H9 (cell line): Measurements from ENCODE around the gene NAPSA. TPM values are rescaled to one million over a fixed set of nuclear protein-coding genes. Genes with fewer than 3 reads are reported as not detected.

Experiments used
- DNase-seq: peaks from one replicate; pipeline ENCODE4 v3.0.0-alpha.2; 2017
- H2AFZ ChIP-seq: one replicate; pipeline ENCODE4 v1.6.1; 2013; ENCODE audit warnings: mild to moderate bottlenecking, low read length, control low read depth, moderate library complexity
- H2AK5ac ChIP-seq: 2 replicates; pipeline ENCODE4 v1.6.1; 2013; ENCODE audit warnings: low read length, control low read depth, mixed read lengths; ENCODE audit not compliant: insufficient read length
- H2BK120ac ChIP-seq: one replicate; pipeline ENCODE4 v1.6.1; 2013; ENCODE audit warnings: low read depth, mild to moderate bottlenecking, low read length, control low read depth, inconsistent platforms; ENCODE audit not compliant: poor library complexity, severe bottlenecking
- H2BK12ac ChIP-seq: 2 replicates; pipeline ENCODE4 v1.6.1; 2013; ENCODE audit warnings: low read length, control low read depth, mixed read lengths, low read depth; ENCODE audit not compliant: insufficient read length
- H2BK15ac ChIP-seq: 2 replicates; pipeline ENCODE4 v1.6.1; 2013; ENCODE audit warnings: low read depth, low read length, control low read depth
- H2BK20ac ChIP-seq: one replicate; pipeline ENCODE4 v1.6.1; 2013; ENCODE audit warnings: low read depth, mild to moderate bottlenecking, low read length, control low read depth, inconsistent platforms; ENCODE audit not compliant: poor library complexity, severe bottlenecking
- H2BK5ac ChIP-seq: 2 replicates; pipeline ENCODE4 v1.6.1; 2013; ENCODE audit warnings: low read length, control low read depth, mixed read lengths; ENCODE audit not compliant: insufficient read length
- H3K14ac ChIP-seq: 2 replicates; pipeline ENCODE4 v1.6.1; 2013; ENCODE audit warnings: low read length, control low read depth; ENCODE audit not compliant: insufficient read depth
- H3K18ac ChIP-seq: 2 replicates; pipeline ENCODE4 v1.6.1; 2013; ENCODE audit warnings: low read depth, mild to moderate bottlenecking, mixed read lengths, low read length, control low read depth; ENCODE audit not compliant: insufficient read length
- H3K23ac ChIP-seq: 2 replicates; pipeline ENCODE4 v1.6.1; 2013; ENCODE audit warnings: low read length, control low read depth, mixed read lengths, low read depth; ENCODE audit not compliant: insufficient read length
- H3K23me2 ChIP-seq: 2 replicates; pipeline ENCODE4 v1.6.1; 2013; ENCODE audit warnings: low read depth, mild to moderate bottlenecking, mixed read lengths, low read length, control low read depth; ENCODE audit not compliant: insufficient read length, poor library complexity, severe bottlenecking
- H3K27ac ChIP-seq: 2 replicates; pipeline ENCODE4 v1.5.1; 2013; ENCODE audit warnings: low read length, control low read depth, mixed read lengths, low read depth; ENCODE audit not compliant: insufficient read length
- H3K27me3 ChIP-seq: 2 replicates; pipeline ENCODE4 v1.6.1; 2013; ENCODE audit warnings: low read length, control low read depth, inconsistent platforms; ENCODE audit not compliant: insufficient read depth
- H3K4ac ChIP-seq: 2 replicates; pipeline ENCODE4 v1.6.1; 2013; ENCODE audit warnings: low read depth, mild to moderate bottlenecking, control low read depth, inconsistent platforms, low read length, moderate library complexity
- H3K4me1 ChIP-seq: 2 replicates; pipeline ENCODE4 v1.6.1; 2013; ENCODE audit warnings: low read length, control low read depth, inconsistent platforms; ENCODE audit not compliant: insufficient read depth
- H3K4me2 ChIP-seq: 2 replicates; pipeline ENCODE4 v1.6.1; 2013; ENCODE audit warnings: low read length, control low read depth, mixed read lengths; ENCODE audit not compliant: insufficient read length, insufficient read depth
- H3K56ac ChIP-seq: 2 replicates; pipeline ENCODE4 v1.6.1; 2013; ENCODE audit warnings: low read depth, mild to moderate bottlenecking, mixed read lengths, low read length, control low read depth; ENCODE audit not compliant: insufficient read length
- H3K79me1 ChIP-seq: 2 replicates; pipeline ENCODE4 v1.6.1; 2013; ENCODE audit warnings: low read depth, mild to moderate bottlenecking, moderate library complexity, low read length, control low read depth, inconsistent platforms; ENCODE audit not compliant: insufficient read depth, poor library complexity, severe bottlenecking
- H3K79me2 ChIP-seq: 2 replicates; pipeline ENCODE4 v1.6.1; 2013; ENCODE audit warnings: low read length, control low read depth, inconsistent platforms; ENCODE audit not compliant: insufficient read depth
- H3K9ac ChIP-seq: 2 replicates; pipeline ENCODE4 v1.6.1; 2013; ENCODE audit warnings: low read length, control low read depth, mixed read lengths; ENCODE audit not compliant: insufficient read length; ENCODE audit errors: extremely low read depth
- H3K9me3 ChIP-seq: one replicate; pipeline ENCODE4 v1.6.1; 2013; ENCODE audit warnings: low read depth, low read length, inconsistent platforms; ENCODE audit not compliant: control insufficient read depth
- H3T11ph ChIP-seq: one replicate; pipeline ENCODE4 v1.6.1; 2013; ENCODE audit warnings: mild to moderate bottlenecking, low read length, control low read depth, inconsistent platforms
- H4K20me1 ChIP-seq: one replicate; pipeline ENCODE4 v1.6.1; 2013; ENCODE audit not compliant: control insufficient read depth, insufficient read length, insufficient read depth
- H4K5ac ChIP-seq: 2 replicates; pipeline ENCODE4 v1.6.1; 2013; ENCODE audit warnings: low read depth, mild to moderate bottlenecking, mixed read lengths, low read length, control low read depth; ENCODE audit not compliant: insufficient read length
- H4K8ac ChIP-seq: replicated peaks from 2 replicates; pipeline ENCODE4 v1.6.1; 2013; ENCODE audit warnings: low read length, control low read depth, mixed read lengths, low read depth; ENCODE audit not compliant: insufficient read length
- H4K91ac ChIP-seq: 2 replicates; pipeline ENCODE4 v1.6.1; 2013; ENCODE audit warnings: low read depth, mild to moderate bottlenecking, moderate library complexity, mixed read lengths, low read length, control low read depth; ENCODE audit not compliant: insufficient read length
- H3K27ac Mint-ChIP-seq, 3 experiments: 2 replicates in 2 of 3; 3 replicates in 1 of 3; pipeline ENCODE4 v1.8.0; 2020 to 2021; ENCODE audit warnings: mixed read lengths in 3 of 3, mild to moderate bottlenecking in 1 of 3, moderate library complexity in 1 of 3
- H3K27me3 Mint-ChIP-seq: 2 replicates; pipeline ENCODE4 v1.8.0; 2021; ENCODE audit warnings: low read depth, mild to moderate bottlenecking, moderate library complexity, mixed read lengths
- H3K36me3 Mint-ChIP-seq, 3 experiments: 2 replicates in 2 of 3; 3 replicates in 1 of 3; pipeline ENCODE4 v1.8.0; 2020 to 2021; ENCODE audit warnings: low read depth in 3 of 3, mixed read lengths in 3 of 3; ENCODE audit not compliant: insufficient read depth in 1 of 3
- H3K4me1 Mint-ChIP-seq, 2 experiments: 2 replicates each; pipeline ENCODE4 v1.8.0; 2020; ENCODE audit warnings: mixed read lengths in 2 of 2
- H3K4me3 Mint-ChIP-seq, 2 experiments: 2 replicates in 1 of 2; 3 replicates in 1 of 2; pipeline ENCODE4 v1.8.0; 2020 to 2021; ENCODE audit warnings: mild to moderate bottlenecking in 2 of 2, mixed read lengths in 2 of 2, moderate library complexity in 1 of 2
- H3K9me3 Mint-ChIP-seq, 2 experiments: 2 replicates in 1 of 2; 3 replicates in 1 of 2; pipeline ENCODE4 v1.8.0; 2020; ENCODE audit warnings: mild to moderate bottlenecking in 2 of 2, mixed read lengths in 2 of 2, moderate library complexity in 1 of 2
- WGBS: extraction: QIAGEN DNeasy Blood & Tissue Kit; methylation state at CpG from one replicate; pipeline ENCODE4 v1.1.7; 2013; ENCODE audit warnings: missing lambda C conversion rate, low lambda C conversion rate, mixed read lengths; ENCODE audit not compliant: insufficient read length; ENCODE audit errors: extremely low coverage; 5-methylcytosine and 5-hydroxymethylcytosine counted together
- total RNA-seq: library from RNA; stranded (reverse); gene quantifications from 2 replicates; pipeline ENCODE4 v1.2.1, GENCODE V29; 2021
- TF ChIP-seq, protein P1 (sequence below): fragments of 200-600 bp; sonication (generic); conservative IDR thresholded peaks from 3 replicates; pipeline ENCODE4 v1.8.0; 2021; ENCODE audit warnings: antibody characterized with exemption, mild to moderate bottlenecking

NAPSA gene
- total RNA-seq, 1 experiment from 2014 or later = 0.44 TPM

DNA sequence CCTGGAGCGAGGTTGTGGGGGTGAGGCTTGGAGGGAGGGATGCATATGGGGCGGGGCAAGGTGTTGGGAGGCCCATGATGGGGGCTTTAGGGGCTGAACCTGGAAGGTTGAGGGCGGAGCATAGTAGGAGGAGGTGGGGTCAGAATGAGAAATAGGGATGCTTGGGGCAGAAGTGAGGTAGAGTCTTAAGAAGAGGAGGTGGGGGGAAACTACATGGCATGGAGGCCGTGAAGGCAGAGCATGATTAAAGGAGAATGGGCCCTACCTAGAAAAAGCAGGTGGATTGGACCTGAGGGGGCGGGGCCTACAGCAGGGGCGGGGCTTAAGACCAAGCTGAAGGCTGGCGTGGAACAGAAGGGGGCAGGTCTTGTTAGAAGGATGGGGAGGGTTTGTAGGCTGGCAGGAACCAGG lies 11.6 kb upstream of the NAPSA start:
- no peak overlapping the region for H3K4ac ChIP-seq
- peak overlapping the region in 1 of 3 experiments; percentile 96; a peak in 3 of 7 replicates for H3K27ac Mint-ChIP-seq
- TF ChIP-seq, protein P1, sequence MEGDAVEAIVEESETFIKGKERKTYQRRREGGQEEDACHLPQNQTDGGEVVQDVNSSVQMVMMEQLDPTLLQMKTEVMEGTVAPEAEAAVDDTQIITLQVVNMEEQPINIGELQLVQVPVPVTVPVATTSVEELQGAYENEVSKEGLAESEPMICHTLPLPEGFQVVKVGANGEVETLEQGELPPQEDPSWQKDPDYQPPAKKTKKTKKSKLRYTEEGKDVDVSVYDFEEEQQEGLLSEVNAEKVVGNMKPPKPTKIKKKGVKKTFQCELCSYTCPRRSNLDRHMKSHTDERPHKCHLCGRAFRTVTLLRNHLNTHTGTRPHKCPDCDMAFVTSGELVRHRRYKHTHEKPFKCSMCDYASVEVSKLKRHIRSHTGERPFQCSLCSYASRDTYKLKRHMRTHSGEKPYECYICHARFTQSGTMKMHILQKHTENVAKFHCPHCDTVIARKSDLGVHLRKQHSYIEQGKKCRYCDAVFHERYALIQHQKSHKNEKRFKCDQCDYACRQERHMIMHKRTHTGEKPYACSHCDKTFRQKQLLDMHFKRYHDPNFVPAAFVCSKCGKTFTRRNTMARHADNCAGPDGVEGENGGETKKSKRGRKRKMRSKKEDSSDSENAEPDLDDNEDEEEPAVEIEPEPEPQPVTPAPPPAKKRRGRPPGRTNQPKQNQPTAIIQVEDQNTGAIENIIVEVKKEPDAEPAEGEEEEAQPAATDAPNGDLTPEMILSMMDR = no peak

More for the DNA sequence above, 11.6 kb upstream of the NAPSA start:
- H3K27ac ChIP-seq = no peak overlapping the region
- Mint-ChIP-seq H3K36me3 (peaks cover 26 to 45% (median 41%) of the 10 kb centered on the region in 3 experiments; a peak in 6 of 7 replicates), H3K9me3 (peaks cover 0 to 4% of the 10 kb centered on the region in 2 experiments; a peak in 1 of 5 replicates), H3K27me3 (peaks cover 4% of the 10 kb centered on the region; the same call in 1 of the 2 replicates), H3K4me1 (peaks cover 0 to 10% of the 10 kb centered on the region in 2 experiments; a peak in 2 of 4 replicates), H3K4me3 (peak overlapping the region; percentile 96 to 98)
- H3K4me2 ChIP-seq = peak overlapping the region; percentile 26
- no peaks in the 10 kb centered on the region for H4K20me1 ChIP-seq
- WGBS = no CpG with 5 or more reads among the region's 7 CpGs
- no peak overlapping the region for H3K23ac ChIP-seq
- no peak overlapping the region for H2AFZ ChIP-seq
- no peaks in the 10 kb centered on the region for H3K79me2 ChIP-seq
- no peak overlapping the region for H2BK20ac ChIP-seq
- no peak overlapping the region for H3K56ac ChIP-seq
- no peak overlapping the region for H4K8ac ChIP-seq
- H3K18ac ChIP-seq = no peak overlapping the region
- no peaks in the 10 kb centered on the region for H3K79me1 ChIP-seq
- no peak overlapping the region for H2BK5ac ChIP-seq
- no peaks in the 10 kb centered on the region for H3K4me1 ChIP-seq
- H2AK5ac ChIP-seq = no peak overlapping the region
- no peak overlapping the region for H3T11ph ChIP-seq
- no peak overlapping the region for H2BK12ac ChIP-seq
- no peak overlapping the region for H3K14ac ChIP-seq
- H2BK120ac ChIP-seq = no peak overlapping the region
- no peaks in the 10 kb centered on the region for H3K9me3 ChIP-seq
- H3K27me3 ChIP-seq = no peaks in the 10 kb centered on the region
- H3K9ac ChIP-seq = no peak overlapping the region
- no peak overlapping the region for H2BK15ac ChIP-seq
- H4K91ac ChIP-seq = no peak overlapping the region
- no peak overlapping the region for H4K5ac ChIP-seq
- no peak for DNase-seq
- no peaks in the 10 kb centered on the region for H3K23me2 ChIP-seq
